Measurements from ENCODE around the gene OR7C1.
"Not testable (repeated sequence)": the region's sequence is repeated elsewhere in the genome, so short reads cannot be mapped to it uniquely, and the experiment has no call there.

OR7C1 gene

DNA sequence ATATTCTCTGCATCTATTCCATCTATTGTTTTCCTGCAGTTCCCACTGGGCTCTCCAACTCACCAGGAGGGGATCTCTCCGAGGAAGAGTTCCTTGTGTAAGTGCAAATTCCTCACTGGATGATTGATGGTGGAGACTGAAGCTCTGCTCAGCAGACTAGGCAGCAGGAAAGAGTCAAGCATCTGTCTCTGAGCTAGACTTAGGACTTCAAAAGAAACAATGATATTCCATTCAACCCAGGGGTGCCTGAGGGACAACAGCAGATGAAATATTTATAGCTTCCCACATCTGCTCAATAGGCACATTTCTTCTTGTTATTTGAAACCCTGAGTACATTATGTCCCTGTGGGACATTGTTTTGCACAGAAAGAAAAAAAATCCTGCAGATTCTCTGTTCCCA, at the start of gene OR7C1, which contains the start of gene OR7A5:
OR7C1 (minus strand) TSS at position 175 of the 400 bp plus-strand sequence. CDS start 35,049 bp downstream, outside the sequence.
OR7A5 (minus strand) TSS at position 175 of the 400 bp plus-strand sequence. CDS start 6,944 bp downstream, outside the sequence.
- DNase-seq, result peak; percentile 74

DNA sequence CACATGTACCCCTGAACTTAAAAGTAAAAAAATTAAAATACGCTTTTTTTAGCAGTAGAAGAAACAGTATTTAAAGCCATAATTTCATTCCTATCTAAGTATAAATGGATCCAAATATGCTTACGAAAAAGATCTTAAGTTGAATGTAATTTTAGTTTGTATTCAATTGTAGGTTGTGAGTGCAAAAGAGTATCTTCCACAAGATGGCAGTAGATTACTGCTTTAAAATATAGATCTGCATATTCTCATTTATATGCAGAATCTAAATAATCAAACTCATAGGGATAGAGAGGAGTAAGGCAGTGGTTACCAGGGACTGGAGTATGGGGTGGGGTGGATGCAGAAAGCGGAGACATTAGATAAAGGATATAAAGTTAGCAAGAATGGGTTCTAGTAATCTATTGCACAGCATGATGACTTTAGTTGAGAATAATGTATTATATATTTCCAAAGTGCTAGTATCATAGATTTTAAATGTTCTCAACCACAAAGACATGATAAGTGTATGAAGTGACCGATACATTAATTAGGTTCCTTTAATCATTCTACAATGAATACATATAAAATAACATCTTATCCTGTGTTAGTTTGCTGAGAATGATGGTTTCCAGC, 36.7 kb upstream of the OR7C1 start:
- DNase-seq, result peak; percentile 26

DNA sequence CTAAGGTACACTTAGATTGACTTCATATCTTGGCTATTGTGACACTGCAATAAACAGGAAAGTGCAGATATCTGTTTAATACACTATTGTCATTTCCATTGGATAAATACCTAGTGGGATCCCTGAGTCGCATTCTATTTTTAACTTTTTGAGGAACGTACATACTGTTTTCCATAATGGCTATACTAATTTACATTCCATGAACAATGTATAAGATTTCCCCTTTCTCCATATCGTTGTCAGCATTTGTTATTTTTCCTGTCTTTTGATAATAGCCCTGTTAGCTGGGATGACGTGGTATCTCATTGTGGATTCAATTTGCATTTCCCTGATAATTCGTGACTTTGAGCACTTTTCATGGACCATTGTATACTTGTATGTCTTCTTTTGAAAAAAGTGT, 33.5 kb upstream of the OR7C1 start:
- DNase-seq, result no peak

DNA sequence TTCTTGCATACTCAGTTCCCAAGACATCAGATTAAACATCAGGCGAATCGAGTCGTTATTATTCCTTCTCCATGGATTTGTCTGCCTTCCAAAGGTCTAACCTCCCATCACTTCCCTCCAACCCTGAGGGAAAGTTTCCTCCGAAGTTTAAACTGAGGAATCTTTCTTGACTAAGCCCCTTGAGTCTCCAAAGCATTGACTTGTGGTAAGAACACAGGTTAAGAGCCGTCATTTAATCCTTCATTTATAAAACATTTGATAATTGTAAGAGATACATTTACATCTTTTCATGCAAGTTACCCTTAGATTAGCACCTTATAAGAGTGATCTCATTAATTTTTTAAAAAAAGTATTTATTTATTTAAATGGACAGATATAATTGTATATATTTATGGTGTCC, 13.8 kb upstream of the OR7C1 start, which contains the start of gene OR7A10:
OR7A10 (minus strand) TSS at position 101 of the 400 bp plus-strand sequence. CDS start 7,045 bp downstream, outside the sequence.
- no peak for DNase-seq

DNA sequence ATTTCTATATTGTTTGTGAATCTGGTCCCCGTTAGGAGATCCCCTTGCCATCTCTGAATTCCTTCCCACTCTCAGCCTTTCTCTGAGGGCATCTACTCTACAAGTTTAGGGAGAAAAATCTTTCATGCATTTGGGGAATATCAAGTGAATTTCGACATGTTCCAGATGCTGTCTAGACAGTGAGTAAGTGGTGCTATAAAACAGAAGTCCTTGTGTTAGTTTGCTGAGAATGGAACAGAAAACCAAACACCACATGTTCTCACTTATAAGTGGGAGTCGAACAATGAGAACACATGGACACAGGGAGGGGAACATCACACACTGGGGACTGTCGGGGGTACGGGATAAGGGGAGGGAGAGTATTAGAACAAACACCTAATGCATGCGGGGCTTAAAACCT, 8.6 kb upstream of the OR7C1 start:
- no peak for DNase-seq

DNA sequence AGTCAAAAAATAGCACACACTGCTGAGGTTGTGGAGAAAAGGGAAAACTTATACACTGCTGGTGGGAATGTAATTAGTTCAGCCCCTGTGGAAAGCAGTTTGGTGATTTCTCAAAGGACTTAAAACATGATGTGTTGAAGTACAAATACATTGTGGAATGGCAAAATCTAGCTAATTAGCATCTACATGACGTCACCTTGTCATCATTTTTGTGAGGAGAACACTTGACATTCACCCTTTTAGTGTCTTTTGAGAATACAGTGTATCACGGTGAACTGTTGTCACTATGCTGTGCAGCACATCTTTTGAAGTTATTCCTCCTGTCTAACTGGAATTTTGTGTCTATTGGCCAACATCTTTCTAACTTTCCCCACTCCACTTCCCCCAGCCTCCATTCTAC, 8.2 kb upstream of the OR7C1 start:
- no peak for DNase-seq

DNA sequence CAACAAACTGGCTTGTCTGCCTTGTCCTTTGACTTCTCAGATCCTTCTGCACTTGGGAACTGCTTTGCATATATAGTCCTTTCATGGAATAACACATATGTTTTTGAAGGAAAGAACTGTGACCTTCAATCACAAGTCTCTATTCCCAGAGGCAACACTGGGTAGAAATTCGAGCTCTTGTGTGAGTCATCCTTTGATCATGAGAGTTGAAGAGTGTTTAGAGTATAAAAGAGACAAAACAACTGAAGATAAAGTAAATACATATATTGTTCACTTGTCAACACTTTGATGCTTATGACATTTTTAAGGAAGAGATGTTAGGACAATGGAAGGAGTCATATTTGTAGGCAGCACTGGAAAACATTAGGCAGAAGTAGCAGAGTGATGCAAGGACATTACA, 5.2 kb upstream of the OR7C1 start:
- DNase-seq, result no peak

DNA sequence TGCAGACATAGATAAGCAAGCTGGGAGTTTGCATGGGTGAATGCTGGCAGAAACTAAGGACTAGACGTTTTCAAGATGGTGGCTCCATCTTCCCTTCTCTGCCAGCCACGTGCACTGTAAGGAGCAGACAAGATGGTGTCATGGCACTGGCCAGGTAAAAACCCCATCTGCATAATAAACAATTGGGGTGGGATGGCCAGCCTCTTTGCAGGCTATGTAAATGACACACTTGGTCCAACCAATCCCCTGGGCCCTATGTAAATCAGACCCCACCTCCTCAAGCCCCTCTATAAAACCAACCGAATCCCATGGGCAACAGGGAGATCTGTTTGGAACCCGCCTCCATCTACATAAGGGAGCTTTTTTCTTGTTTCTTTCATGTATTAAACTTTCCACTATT, 2.4 kb upstream of the OR7C1 start:
- no peak for DNase-seq

DNA sequence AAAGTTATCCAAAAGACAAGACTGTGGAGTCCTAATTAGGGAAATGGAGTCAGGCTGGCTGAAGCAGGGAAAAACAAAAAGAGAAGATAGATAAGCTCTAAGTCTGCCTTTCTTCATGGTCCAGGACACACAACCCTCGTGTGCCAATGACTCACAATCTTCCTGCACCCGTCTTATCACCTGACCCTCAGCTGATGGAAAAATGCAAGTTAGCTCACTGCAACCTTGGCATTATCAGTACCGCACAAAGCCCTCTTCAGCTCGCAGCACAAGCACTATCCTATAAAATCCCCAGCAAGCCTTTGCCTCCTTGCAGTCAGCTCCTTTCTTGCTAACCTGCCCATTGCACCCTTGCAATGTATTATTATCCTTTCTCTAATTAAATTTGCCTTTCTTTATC, 4.3 kb downstream of the OR7C1 start:
- DNase-seq, result no peak

DNA sequence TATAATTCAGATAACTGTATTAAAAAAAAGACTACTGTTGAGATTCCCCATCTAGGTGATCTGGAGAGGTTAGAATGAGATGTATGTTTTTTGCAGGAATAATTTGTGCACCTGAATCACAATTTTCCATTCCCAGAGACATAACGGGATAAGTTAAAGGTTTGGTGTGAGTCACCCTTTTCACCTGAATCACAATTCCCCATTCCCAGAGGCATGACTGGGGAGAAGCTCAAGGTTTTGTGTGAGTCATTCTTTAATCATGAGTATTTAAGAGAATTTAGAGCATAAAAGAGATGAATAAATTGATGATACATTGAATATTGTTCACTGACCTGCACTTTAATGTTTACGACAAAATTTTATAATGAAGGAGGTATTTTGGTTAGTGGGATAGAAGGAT, 9.0 kb downstream of the OR7C1 start:
- no peak for DNase-seq

DNA sequence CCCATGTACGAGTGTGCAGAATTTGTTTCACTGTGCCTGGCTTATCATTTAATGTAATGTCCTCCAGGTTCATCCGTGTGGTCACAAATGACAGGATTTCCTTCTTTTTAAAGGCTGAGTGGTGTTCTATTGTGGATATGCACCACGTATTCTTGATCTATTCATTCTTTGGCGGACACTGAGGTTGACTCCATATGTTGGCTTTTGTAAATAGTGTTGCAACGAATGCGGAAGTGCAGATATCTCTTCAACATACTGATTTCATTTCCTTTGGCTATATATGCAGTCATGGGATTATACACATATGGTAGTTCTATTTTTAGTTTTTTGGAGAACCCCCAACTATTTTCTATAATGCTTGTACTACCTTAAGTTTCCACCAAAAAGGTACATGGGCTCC, 13.0 kb downstream of the OR7C1 start:
- DNase-seq, result no peak

DNA sequence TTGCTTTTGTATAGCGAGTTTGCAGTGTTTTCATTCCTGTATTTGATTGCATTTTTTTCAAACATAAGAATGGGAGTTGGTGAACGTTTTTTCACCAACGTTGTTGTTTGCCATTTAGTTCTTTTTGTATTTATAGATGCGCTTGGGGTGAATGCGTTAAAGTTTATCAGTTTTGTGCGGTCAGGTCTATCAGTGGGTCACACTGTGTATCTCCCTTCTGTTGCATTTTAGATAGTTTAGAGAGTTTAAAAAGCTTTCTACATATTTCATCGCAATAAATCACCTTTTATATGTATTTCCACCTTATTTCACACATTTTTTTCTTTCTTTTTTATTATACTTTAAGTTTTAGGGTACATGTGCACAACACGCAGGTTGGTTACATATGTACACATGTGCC, 16.4 kb downstream of the OR7C1 start:
- DNase-seq, result no peak

DNA sequence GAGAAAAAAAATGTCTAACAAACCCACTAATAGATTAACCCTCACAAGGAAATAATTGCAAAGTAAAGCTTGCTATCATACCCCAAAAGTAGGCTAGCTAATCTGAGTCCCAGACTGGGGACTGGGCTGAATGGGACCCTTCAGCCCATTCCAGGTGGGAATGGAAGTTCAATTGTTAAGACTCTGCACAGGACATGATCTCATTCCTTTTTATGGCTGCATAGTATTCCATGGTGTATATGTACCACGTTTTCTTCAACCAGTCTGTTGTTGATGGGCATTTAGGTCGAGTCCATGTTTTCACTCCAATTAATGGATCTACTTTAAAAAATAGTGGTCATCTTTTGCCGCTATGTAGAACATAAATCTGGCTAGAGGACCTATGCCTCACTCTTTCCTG, 17.9 kb downstream of the OR7C1 start:
- no peak for DNase-seq

DNA sequence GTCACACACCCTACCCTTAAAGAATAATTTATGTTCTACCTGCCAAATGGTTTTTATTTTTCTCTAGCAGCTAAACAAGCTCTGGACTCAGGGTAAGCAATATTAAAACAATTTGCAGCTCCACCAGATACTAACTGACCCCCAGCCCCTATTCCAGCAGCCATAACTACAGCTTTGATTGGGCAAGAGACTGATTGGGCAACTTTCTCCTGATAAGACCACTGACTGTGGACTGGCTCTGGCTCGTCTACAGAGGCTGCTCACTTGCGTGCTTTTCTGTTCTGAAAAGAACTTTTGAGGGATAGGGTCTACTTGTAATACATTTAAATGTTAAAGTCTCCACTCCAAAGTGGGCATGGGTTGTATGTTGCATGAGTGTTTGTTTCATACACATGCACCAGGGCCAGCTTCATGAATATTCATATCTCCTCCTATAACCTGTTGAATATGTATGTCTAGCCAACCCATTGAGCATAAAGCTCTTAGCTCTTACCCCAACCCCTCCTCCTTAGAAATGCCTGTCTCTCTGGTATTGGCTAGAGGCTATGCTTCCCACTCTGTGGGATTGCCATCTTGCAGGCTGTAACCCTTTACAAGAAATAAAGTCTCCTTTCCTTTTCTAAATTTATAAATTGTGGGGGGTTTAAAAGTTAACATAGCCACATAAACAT, 19.9 kb downstream of the OR7C1 start:
- DNase-seq, result no peak

DNA sequence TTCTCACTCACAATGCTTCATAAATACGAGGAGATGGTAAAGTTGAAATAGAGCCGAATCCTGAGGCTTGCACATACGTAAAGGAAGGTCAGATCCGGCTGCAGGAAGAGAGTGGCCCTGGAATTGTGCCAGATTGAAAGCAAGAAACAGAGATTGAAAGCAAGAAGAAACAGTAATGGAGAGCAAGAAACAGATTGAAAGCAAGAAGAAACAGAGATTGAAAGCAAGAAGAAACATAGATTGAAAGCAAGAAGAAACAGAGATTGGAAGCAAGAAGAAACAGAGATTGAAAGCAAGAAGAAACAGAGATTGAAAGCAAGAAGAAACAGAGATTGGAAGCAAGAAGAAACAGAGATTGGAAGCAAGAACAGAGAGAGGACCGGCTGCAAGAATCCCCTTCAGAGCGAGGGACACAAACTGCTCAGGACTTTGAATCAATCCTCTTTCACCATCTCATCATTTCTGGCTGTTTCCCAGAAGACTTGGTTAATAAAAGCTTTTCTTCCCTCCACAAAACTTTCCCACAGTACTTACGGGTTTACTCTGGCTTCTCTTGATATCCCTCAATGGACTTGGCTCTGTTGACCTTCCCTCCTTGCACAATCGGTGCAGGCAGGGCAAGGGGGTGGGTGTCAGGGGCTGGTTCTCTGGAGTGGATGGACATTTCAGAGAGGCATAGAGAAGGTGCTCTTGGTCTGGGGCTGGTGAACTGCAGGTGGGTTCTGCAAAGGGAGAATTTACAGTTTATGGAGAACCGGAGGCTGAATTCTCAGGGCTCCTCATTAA, 25.5 kb downstream of the OR7C1 start:
- no peak for DNase-seq

DNA sequence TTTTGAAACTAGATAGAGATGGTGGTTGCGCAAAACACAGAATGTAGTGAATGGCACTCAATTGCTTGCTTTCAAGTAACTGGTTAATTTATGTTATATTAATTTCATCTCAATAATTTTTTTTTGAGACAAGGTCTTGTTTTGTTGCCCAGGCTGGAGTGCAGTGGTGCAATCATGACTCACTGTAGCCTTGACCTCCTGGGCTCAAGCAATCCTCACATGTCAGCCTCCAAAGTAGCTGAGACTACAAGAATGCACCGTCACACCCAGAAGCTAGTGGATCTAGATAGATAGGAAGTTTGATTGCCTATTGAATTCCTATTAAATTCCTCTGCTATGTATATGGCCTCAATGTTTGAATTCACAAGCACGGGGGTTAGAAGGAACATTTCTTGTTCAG, 30.2 kb downstream of the OR7C1 start:
- DNase-seq, result no peak

DNA sequence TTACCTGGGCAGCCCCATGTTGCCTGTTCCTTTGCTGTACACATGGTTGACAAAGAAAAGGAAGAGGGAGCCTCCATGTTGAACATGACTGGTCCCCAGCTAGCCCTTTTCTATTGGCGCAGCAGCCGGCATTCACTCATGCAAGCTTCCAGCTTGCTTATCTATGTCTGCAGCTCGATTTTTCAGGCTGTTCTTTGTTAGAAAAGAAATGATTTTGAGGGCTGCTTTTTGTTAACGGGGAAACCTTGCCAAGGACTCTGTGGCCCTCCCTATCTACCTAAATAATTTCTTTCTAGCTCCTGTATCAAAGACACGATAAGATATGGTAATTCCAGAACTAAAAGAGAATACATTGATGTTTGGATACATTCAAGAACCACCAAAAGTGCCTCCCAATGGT, 36.2 kb downstream of the OR7C1 start:
- no peak for DNase-seq

DNA sequence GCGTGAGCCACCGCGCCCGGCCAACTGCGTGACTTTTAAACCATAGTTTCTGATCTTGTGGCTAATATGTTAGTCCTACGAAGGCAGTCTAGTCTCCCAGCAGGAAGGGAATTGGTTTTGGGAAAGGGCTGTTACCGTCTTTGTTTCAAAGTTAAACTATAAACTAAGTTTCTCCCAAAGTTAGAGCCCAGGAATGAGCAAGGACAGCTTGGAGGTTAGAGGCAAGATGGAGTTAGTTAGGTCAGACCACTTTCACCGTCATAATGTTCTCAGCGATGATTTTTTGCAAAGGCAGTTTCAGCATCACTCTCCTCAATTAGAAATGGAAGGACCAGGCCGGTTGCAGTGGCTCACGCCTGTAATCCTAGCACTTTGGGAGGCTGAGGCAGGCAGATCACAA, 39.0 kb downstream of the OR7C1 start:
- no peak for DNase-seq

DNA sequence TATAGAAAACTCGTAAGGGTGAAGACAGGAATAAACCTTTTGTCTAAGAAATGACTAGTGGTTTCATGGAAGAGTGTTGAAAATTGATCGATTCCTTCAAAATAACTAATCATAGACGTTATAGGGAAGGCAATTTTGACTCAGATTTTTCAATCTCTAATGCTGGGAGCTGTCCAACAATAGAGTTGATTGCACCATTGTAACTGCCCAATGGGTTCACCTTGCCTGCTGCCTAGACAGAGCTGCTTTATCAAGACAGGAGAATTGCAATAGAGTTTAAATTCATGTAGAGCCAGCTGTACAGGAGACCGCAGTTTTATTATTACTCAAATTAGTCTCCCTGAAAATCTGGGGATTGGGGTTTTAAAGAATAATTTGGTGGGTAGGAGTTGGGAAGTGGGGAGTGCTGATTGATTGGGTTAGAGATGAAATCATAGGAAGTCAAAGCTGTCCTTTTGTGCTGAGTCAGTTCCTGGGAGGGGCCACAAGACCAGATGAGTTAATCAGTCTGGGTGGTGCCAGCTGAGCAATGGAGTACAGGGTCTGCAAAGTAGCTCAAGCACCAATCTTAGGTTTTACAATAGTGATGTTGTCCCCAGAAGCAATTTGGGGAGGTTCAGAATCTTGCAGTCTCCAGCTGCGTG, 39.8 kb downstream of the OR7C1 start:
- DNase-seq, result no peak

DNA sequence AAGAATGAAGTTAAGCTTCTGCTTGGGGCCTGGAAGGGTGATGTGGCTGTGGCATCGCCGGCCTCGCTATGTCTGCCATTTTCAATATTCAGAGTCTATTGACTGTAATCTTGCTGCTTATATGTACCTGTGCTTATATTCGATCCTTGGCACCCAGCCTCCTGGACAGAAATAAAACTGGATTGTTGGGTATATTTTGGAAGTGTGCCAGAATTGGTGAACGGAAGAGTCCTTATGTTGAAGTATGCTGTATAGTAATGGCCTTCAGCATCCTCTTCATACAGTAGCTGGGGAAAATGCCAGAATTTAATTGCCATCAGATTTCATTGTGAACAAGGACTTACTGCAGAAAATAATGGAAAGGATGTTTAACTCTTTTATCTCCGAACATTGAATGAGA, 42.7 kb downstream of the OR7C1 start:
- not testable (repeated sequence) for DNase-seq

DNA sequence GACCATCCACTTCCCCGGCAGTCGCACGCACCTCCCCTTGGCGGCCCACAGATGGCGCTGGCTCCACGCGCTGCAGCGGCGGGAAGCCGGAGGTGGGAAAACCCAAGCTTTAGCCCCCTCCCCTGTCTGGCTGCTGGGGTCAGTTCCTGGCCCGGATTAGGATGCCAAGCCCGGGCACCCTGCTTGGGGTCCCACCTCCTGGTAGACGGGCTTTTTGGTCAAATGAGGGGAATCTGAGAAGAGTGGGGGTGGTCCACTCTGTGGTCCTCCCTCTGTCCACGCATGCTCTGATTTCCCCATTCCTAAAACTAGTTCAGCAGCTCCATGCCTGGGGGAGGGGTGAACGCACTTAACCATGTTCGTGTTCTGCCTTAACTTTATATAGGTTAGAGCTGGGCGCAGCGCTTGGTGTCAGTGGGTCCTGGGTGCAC, 48.5 kb downstream of the OR7C1 start:
- peak; percentile 4 for DNase-seq

DNA sequence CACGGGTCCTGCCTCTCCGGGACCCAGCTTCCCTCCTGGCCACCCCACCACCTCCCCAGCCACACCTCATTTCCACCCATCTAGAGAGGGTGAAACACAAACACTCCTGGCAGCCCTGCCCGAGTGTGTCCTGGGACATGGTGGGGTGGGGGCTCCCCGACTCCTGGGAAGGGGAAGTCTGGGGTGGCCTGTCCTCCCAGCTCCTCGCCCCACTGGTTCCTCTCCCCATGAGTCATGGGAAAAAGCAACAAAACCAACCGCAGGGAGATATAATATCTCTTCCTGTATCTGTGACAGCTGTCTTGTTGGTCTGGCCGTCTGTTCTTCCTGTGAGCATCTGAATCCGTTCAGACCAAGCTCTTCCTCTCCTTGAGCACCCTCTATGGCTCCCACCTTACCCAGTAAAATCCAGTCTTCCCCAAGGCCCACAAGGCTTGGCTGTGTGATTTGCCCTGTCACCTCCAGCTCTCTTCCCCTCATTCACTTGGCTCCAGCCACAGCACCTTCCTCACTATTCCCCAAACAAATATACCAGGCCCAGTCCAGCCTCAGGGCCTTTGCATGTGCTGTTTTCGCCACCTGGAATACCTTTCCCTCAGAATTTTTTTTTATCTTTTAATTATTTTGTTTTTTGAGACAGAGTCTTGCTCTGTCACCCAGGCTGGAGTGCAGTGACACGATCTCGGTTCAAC, 49.7 kb downstream of the OR7C1 start:
- peak; percentile 3 for DNase-seq

DNA sequence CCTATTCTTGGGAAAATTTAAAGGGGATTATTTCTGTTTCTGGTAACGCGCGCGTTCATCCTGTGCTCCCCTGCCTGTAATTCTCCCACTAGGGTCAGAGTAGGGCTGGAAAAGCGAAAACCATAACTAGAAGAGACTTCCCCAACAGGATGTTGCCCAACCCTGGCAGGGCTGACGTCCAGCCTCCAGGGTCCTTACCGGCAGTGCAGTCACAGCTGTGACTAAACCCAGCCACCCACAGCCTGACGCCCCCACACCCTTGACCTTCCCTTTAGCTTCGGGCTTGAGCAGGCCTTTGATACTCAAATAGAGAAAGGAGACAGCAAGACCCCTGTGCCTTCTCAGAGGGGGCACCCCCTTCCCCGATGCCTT, 50.3 kb downstream of the OR7C1 start:
- DNase-seq, result peak; percentile 47
